Nephron (organoid): ENCODE results near the gene RASA2.

Experiments
- H3K27ac Mint-ChIP-seq, 3 experiments: 2 replicates each; pipeline ENCODE4 v1.8.0; 2020; ENCODE audit warnings: mixed read lengths in 3 of 3, mild to moderate bottlenecking in 2 of 3, moderate library complexity in 1 of 3
- H3K27me3 Mint-ChIP-seq: 2 replicates; pipeline ENCODE4 v1.8.0; 2021; ENCODE audit warnings: low read depth, mild to moderate bottlenecking, moderate library complexity, mixed read lengths
- H3K36me3 Mint-ChIP-seq: 2 replicates; pipeline ENCODE4 v1.8.0; 2020; ENCODE audit warnings: low read depth, mixed read lengths
- H3K4me1 Mint-ChIP-seq: 2 replicates; pipeline ENCODE4 v1.8.0; 2020; ENCODE audit warnings: mixed read lengths
- H3K4me3 Mint-ChIP-seq, 3 experiments: 2 replicates each; pipeline ENCODE4 v1.8.0; 2020; ENCODE audit warnings: mild to moderate bottlenecking in 3 of 3, mixed read lengths in 3 of 3, moderate library complexity in 2 of 3
- H3K9me3 Mint-ChIP-seq: 2 replicates; pipeline ENCODE4 v1.8.0; 2020; ENCODE audit warnings: mixed read lengths
- CTCF ChIP-seq, 3 experiments: fragments of 200-600 bp; sonication (generic); IDR thresholded peaks; one replicate each; pipeline ENCODE4 v1.5.0; 2021; ENCODE audit warnings: antibody characterized with exemption in 3 of 3; ENCODE audit not compliant: unreplicated experiment in 3 of 3

The RASA2 gene

GRCh38 chr3:141542202-141542969, 55.6 kb downstream of the RASA2 start:
- H3K4me3 Mint-ChIP-seq: no peak overlapping the region
- no peaks in the 10 kb centered on the region for H3K27me3 Mint-ChIP-seq
- H3K4me1 Mint-ChIP-seq: peaks cover 21% of the 10 kb centered on the region
- no peak overlapping the region for H3K27ac Mint-ChIP-seq
- no peak for TF ChIP-seq CTCF (IDR thresholded peaks at IDR 0.05; ENCODE audit: unreplicated experiment in 3 of 3)
- H3K9me3 Mint-ChIP-seq: peaks cover 42% of the 10 kb centered on the region
- H3K36me3 Mint-ChIP-seq: peaks cover 64% of the 10 kb centered on the region

GRCh38 chr3:141542989-141543388, 56.2 kb downstream of the RASA2 start:
- Mint-ChIP-seq H3K27ac (no peak overlapping the region), H3K36me3 (peaks cover 70% of the 10 kb centered on the region), H3K9me3 (peaks cover 48% of the 10 kb centered on the region), H3K4me3 (no peak overlapping the region), H3K27me3 (no peaks in the 10 kb centered on the region), H3K4me1 (peaks cover 16% of the 10 kb centered on the region)
- peak in 2 of 3 experiments; percentile 11 to 19 for TF ChIP-seq CTCF (IDR thresholded peaks at IDR 0.05; ENCODE audit: unreplicated experiment in 3 of 3)

GRCh38 chr3:141544697-141545096, 57.9 kb downstream of the RASA2 start:
- TF ChIP-seq CTCF (IDR thresholded peaks at IDR 0.05; ENCODE audit: unreplicated experiment in 3 of 3): no peak
- no peak overlapping the region for H3K27ac Mint-ChIP-seq
- no peak overlapping the region for H3K4me3 Mint-ChIP-seq
- no peaks in the 10 kb centered on the region for H3K27me3 Mint-ChIP-seq
- peaks cover 61% of the 10 kb centered on the region for H3K9me3 Mint-ChIP-seq
- peaks cover 87% of the 10 kb centered on the region for H3K36me3 Mint-ChIP-seq
- H3K4me1 Mint-ChIP-seq: peaks cover 4% of the 10 kb centered on the region

GRCh38 chr3:141546081-141546480, 59.3 kb downstream of the RASA2 start:
- Mint-ChIP-seq H3K27ac (no peak overlapping the region), H3K27me3 (no peaks in the 10 kb centered on the region), H3K9me3 (peaks cover 64% of the 10 kb centered on the region), H3K36me3 (peaks cover 96% of the 10 kb centered on the region), H3K4me1 (no peaks in the 10 kb centered on the region), H3K4me3 (no peak overlapping the region)
- TF ChIP-seq CTCF (IDR thresholded peaks at IDR 0.05; ENCODE audit: unreplicated experiment in 3 of 3): no peak

GRCh38 chr3:141546586-141546985, 59.8 kb downstream of the RASA2 start:
- no peak overlapping the region for H3K27ac Mint-ChIP-seq
- peaks cover 64% of the 10 kb centered on the region for H3K9me3 Mint-ChIP-seq
- H3K4me1 Mint-ChIP-seq: no peaks in the 10 kb centered on the region
- H3K4me3 Mint-ChIP-seq: no peak overlapping the region
- TF ChIP-seq CTCF (IDR thresholded peaks at IDR 0.05; ENCODE audit: unreplicated experiment in 3 of 3): no peak
- no peaks in the 10 kb centered on the region for H3K27me3 Mint-ChIP-seq
- H3K36me3 Mint-ChIP-seq: peaks cover 98% of the 10 kb centered on the region

GRCh38 chr3:141547791-141548190, 61.0 kb downstream of the RASA2 start:
- TF ChIP-seq CTCF (IDR thresholded peaks at IDR 0.05; ENCODE audit: unreplicated experiment in 3 of 3): no peak
- peaks cover 58% of the 10 kb centered on the region for H3K9me3 Mint-ChIP-seq
- no peak overlapping the region for H3K27ac Mint-ChIP-seq
- peaks cover 86% of the 10 kb centered on the region for H3K36me3 Mint-ChIP-seq
- no peaks in the 10 kb centered on the region for H3K4me1 Mint-ChIP-seq
- H3K27me3 Mint-ChIP-seq: no peaks in the 10 kb centered on the region
- no peak overlapping the region for H3K4me3 Mint-ChIP-seq
